Right renal cortex interstitium (tissue), 3 donors: Measurements from ENCODE around the gene TICAM1. TPM values are rescaled to one million over a fixed set of nuclear protein-coding genes. Genes with fewer than 3 reads are reported as not detected.
"Not testable (repeated sequence)": the region's sequence is repeated elsewhere in the genome, so short reads cannot be mapped to it uniquely, and the experiment has no call there.

ENCODE experiments used
- DNase-seq, 3 donors: peaks; one replicate each; pipeline ENCODE4 v3.0.0-alpha.2; 2013; ENCODE audit warnings: low read depth in 3 of 3, low spot score in 2 of 3
- polyA plus RNA-seq, 3 donors: library from polyadenylated mRNA; unstranded; fragments of 120-200 nt; gene quantifications; one replicate each; pipeline ENCODE4 v1.2.1, GENCODE V29; 2013; ENCODE audit not compliant: insufficient read length in 3 of 3

Gene TICAM1
- polyA plus RNA-seq: 1 to 10 TPM; 4.3 to 5.4 (median 4.6) TPM

- no peak for DNase-seq
Measured at GRCh38 chr19:4831304-4831978, at the start of gene TICAM1. TSS of gene TICAM1 (minus strand) at chr19:4831712. CDS start at chr19:4818377, 13,335 bp downstream.

- DNase-seq: no peak
Measured at GRCh38 chr19:4879041-4879440, 47.5 kb upstream of the TICAM1 start.

GRCh38 chr19:4878491-4878968, 47.0 kb upstream of the TICAM1 start:
- DNase-seq: peak in 1 of 3 donors; percentile 30

- peak in 1 of 3 donors; percentile 39 for DNase-seq
Measured at GRCh38 chr19:4877753-4878490, 46.4 kb upstream of the TICAM1 start.

- DNase-seq: no peak
Measured at GRCh38 chr19:4873930-4874329, 42.4 kb upstream of the TICAM1 start.

GRCh38 chr19:4871711-4872110, 40.2 kb upstream of the TICAM1 start:
- DNase-seq: no peak

GRCh38 chr19:4870025-4870700, 38.7 kb upstream of the TICAM1 start:
- DNase-seq: no peak

- DNase-seq: no peak
Measured at GRCh38 chr19:4868286-4868834, 36.8 kb upstream of the TICAM1 start.

GRCh38 chr19:4867534-4868285, 36.2 kb upstream of the TICAM1 start, which contains the start of gene PLIN3:
TSS of gene PLIN3 (minus strand) at chr19:4867667. CDS start at chr19:4861394, 6,273 bp downstream.
- DNase-seq: peak in 2 of 3 donors; percentile 80 to 85

- peak in 1 of 3 donors; percentile 29 for DNase-seq
Measured at GRCh38 chr19:4866595-4867424, 35.3 kb upstream of the TICAM1 start.

GRCh38 chr19:4861147-4861546, 29.6 kb upstream of the TICAM1 start:
- DNase-seq: no peak

GRCh38 chr19:4859697-4860096, 28.2 kb upstream of the TICAM1 start:
- DNase-seq: no peak

GRCh38 chr19:4856468-4856867, 25.0 kb upstream of the TICAM1 start:
- not testable (repeated sequence) for DNase-seq

GRCh38 chr19:4853506-4853905, 22.0 kb upstream of the TICAM1 start:
- not testable (repeated sequence) for DNase-seq

- DNase-seq: no peak
Measured at GRCh38 chr19:4852484-4852883, 21.0 kb upstream of the TICAM1 start.

- DNase-seq: peak in 1 of 3 donors; percentile 53
Measured at GRCh38 chr19:4851551-4852290, 20.2 kb upstream of the TICAM1 start.

GRCh38 chr19:4849019-4849418, 17.5 kb upstream of the TICAM1 start:
- no peak for DNase-seq

- no peak for DNase-seq
Measured at GRCh38 chr19:4847190-4847973, 15.9 kb upstream of the TICAM1 start.
